SU-DHL-6 (cell line): ENCODE results near the gene PDXP.

Experiments
- H2AFZ ChIP-seq: fragments of 200-600 bp; sonication (generic); 2 replicates; pipeline ENCODE4 v1.6.1; 2014; ENCODE audit warnings: low read depth, mild to moderate bottlenecking, moderate library complexity, mixed read lengths, antibody characterized with exemption, low read length; ENCODE audit not compliant: severe bottlenecking
- H3F3A ChIP-seq: fragments of 200-600 bp; shearing (Covaris generic); 2 replicates; pipeline ENCODE4 v1.6.0; 2016; ENCODE audit warnings: antibody characterized with exemption, mild to moderate bottlenecking; ENCODE audit not compliant: insufficient read depth
- H3K27ac ChIP-seq: fragments of 200-600 bp; sonication (generic); 2 replicates; pipeline ENCODE4 v1.5.1; 2016; ENCODE audit warnings: low read depth, mild to moderate bottlenecking, low read length, moderate library complexity, mixed read lengths
- H3K27me3 ChIP-seq: fragments of 200-600 bp; sonication (generic), shearing (Covaris generic); 2 replicates; pipeline ENCODE4 v1.6.0; 2014; ENCODE audit warnings: mild to moderate bottlenecking, low read length
- H3K36me3 ChIP-seq: fragments of 200-600 bp; sonication (generic); 2 replicates; pipeline ENCODE4 v1.6.1; 2014; ENCODE audit warnings: mild to moderate bottlenecking, low read length, mixed read lengths
- H3K4me2 ChIP-seq: fragments of 300-600, 200-600 bp; shearing (Covaris generic), sonication (generic); 2 replicates; pipeline ENCODE4 v1.6.0; 2014; ENCODE audit warnings: low read length, low read depth, mild to moderate bottlenecking; ENCODE audit not compliant: poor library complexity, severe bottlenecking
- H3K4me3 ChIP-seq: fragments of 200-600 bp; sonication (generic); 2 replicates; pipeline ENCODE4 v1.5.1; 2014; ENCODE audit warnings: antibody characterized with exemption, low read length, mild to moderate bottlenecking, mixed read lengths; ENCODE audit not compliant: insufficient read depth, poor library complexity, severe bottlenecking
- H3K79me2 ChIP-seq: fragments of 200-600 bp; sonication (generic); 2 replicates; pipeline ENCODE4 v1.6.1; 2014; ENCODE audit warnings: mild to moderate bottlenecking, low read length, moderate library complexity; ENCODE audit not compliant: insufficient read depth
- H3K9ac ChIP-seq: fragments of 200-600 bp; sonication (generic); 2 replicates; pipeline ENCODE4 v1.7.0; 2014; ENCODE audit warnings: mild to moderate bottlenecking, low read length
- H3K9me2 ChIP-seq: fragments of 200-600 bp; sonication (generic); replicated peaks from 2 replicates; pipeline ENCODE4 v1.6.1; 2014; ENCODE audit warnings: low read length; ENCODE audit not compliant: insufficient read depth
- H3K9me3 ChIP-seq: fragments of 200-600 bp; sonication (generic); 2 replicates; pipeline ENCODE4 v1.6.1; 2014; ENCODE audit warnings: low read length, mixed read lengths; ENCODE audit not compliant: insufficient read depth
- H4K20me1 ChIP-seq: fragments of 200-600 bp; sonication (generic); 2 replicates; pipeline ENCODE4 v1.6.1; 2014; ENCODE audit warnings: low read depth, mild to moderate bottlenecking, antibody characterized with exemption, low read length, moderate library complexity, mixed read lengths
- CTCF ChIP-seq: fragments of 200-600 bp; sonication (generic); IDR thresholded peaks from one replicate; pipeline ENCODE4 v1.5.1; 2017; ENCODE audit warnings: antibody characterized with exemption, mild to moderate bottlenecking, low read length, moderate library complexity; ENCODE audit not compliant: insufficient read depth, poor library complexity, severe bottlenecking
- EZH2phosphoT487 ChIP-seq: fragments of 200-600 bp; sonication (generic), shearing (Covaris generic); conservative IDR thresholded peaks from 2 replicates; pipeline ENCODE4 v1.6.1; 2018; ENCODE audit warnings: mild to moderate bottlenecking, antibody characterized with exemption, low read length, moderate library complexity, mixed read lengths

PDXP gene

GRCh38 chr22:37709445-37709765, 50.9 kb downstream of the PDXP start:
- H3K4me2 ChIP-seq, result no peak overlapping the region
- H3K36me3 ChIP-seq, result no peaks in the 10 kb centered on the region
- H4K20me1 ChIP-seq, result no peaks in the 10 kb centered on the region
- TF ChIP-seq EZH2phosphoT487, result no peak
- no peak for TF ChIP-seq CTCF
- no peaks in the 10 kb centered on the region for H3K79me2 ChIP-seq
- no peak overlapping the region for H3K27ac ChIP-seq
- H3K4me3 ChIP-seq, result no peak overlapping the region
- H3K27me3 ChIP-seq, result no peaks in the 10 kb centered on the region
- H2AFZ ChIP-seq, result no peak overlapping the region
- no peaks in the 10 kb centered on the region for H3K9me2 ChIP-seq
- H3K9ac ChIP-seq, result no peak overlapping the region
- H3K9me3 ChIP-seq, result no peaks in the 10 kb centered on the region
- no peaks in the 10 kb centered on the region for H3F3A ChIP-seq

GRCh38 chr22:37710675-37711074, 52.2 kb downstream of the PDXP start:
- no peaks in the 10 kb centered on the region for H3K36me3 ChIP-seq
- no peaks in the 10 kb centered on the region for H3K79me2 ChIP-seq
- H4K20me1 ChIP-seq, result no peaks in the 10 kb centered on the region

GRCh38 chr22:37711490-37711889, 53.0 kb downstream of the PDXP start:
- Histone ChIP-seq H2AFZ (no peak overlapping the region), H3K27ac (no peak overlapping the region), H3K9me2 (no peaks in the 10 kb centered on the region), H3K79me2 (no peaks in the 10 kb centered on the region), H4K20me1 (no peaks in the 10 kb centered on the region), H3K9ac (no peak overlapping the region), H3K36me3 (no peaks in the 10 kb centered on the region), H3K4me3 (no peak overlapping the region), H3K27me3 (no peaks in the 10 kb centered on the region), H3K4me2 (no peak overlapping the region), H3F3A (no peaks in the 10 kb centered on the region), H3K9me3 (no peaks in the 10 kb centered on the region)
- TF ChIP-seq EZH2phosphoT487, result no peak
- TF ChIP-seq CTCF, result no peak

More at GRCh38 chr22:37710675-37711074, 52.2 kb downstream of the PDXP start:
- H3K4me3 ChIP-seq, result no peak overlapping the region
- no peak overlapping the region for H2AFZ ChIP-seq
- no peak for TF ChIP-seq EZH2phosphoT487
- no peak for TF ChIP-seq CTCF
- no peaks in the 10 kb centered on the region for H3K9me3 ChIP-seq
- H3K27me3 ChIP-seq, result no peaks in the 10 kb centered on the region
- H3K27ac ChIP-seq, result no peak overlapping the region
- H3K9me2 ChIP-seq, result no peaks in the 10 kb centered on the region
- H3K4me2 ChIP-seq, result no peak overlapping the region
- H3K9ac ChIP-seq, result no peak overlapping the region
- H3F3A ChIP-seq, result no peaks in the 10 kb centered on the region

GRCh38 chr22:37713761-37714160, 55.2 kb downstream of the PDXP start:
- Histone ChIP-seq H3K36me3 (no peaks in the 10 kb centered on the region), H3K4me2 (no peak overlapping the region), H3F3A (no peaks in the 10 kb centered on the region), H3K9me3 (no peaks in the 10 kb centered on the region), H3K27me3 (no peaks in the 10 kb centered on the region), H3K9me2 (no peaks in the 10 kb centered on the region), H3K27ac (no peak overlapping the region), H2AFZ (no peak overlapping the region), H3K9ac (no peak overlapping the region), H4K20me1 (no peaks in the 10 kb centered on the region), H3K79me2 (no peaks in the 10 kb centered on the region), H3K4me3 (no peak overlapping the region)
- TF ChIP-seq EZH2phosphoT487 (no peak), CTCF (no peak)
